Measurements from ENCODE around the gene PSMD13. TPM values are rescaled to one million over a fixed set of nuclear protein-coding genes. Genes with fewer than 3 reads are reported as not detected.

The PSMD13 gene
- total and polyA plus RNA-seq, 2 of the 13 experiments (the other 11 are each of a cell fraction or from before 2014, with no cell fraction given), result 83.0 to 117 TPM

GRCh38 chr11:221539-221938 is 15.2 kb upstream of the PSMD13 start:
- ATAC-seq (no peak), DNase-seq (ENCODE audit: low spot score) (no peak), FAIRE-seq (no peak)
- H4K20me1 ChIP-seq (ENCODE audit: insufficient read depth, low read length), result no peaks in the 10 kb centered on the region
- no peaks in the 10 kb centered on the region for H3K79me2 ChIP-seq (ENCODE audit: insufficient read depth, low read length)
- H3K4me1 ChIP-seq (ENCODE audit: insufficient read depth, low read length), result peaks cover 11% of the 10 kb centered on the region
- POLR2A ChIA-PET, result no interaction called here
- H3K9me3 ChIP-seq (ENCODE audit: low read length), result no peaks in the 10 kb centered on the region
- BruUV-seq (replicated peaks), result no TSS peak
- H3K36me3 ChIP-seq (replicated peaks in 1 of 2; ENCODE audit: control insufficient read depth in 1 of 2, insufficient read depth in 2 of 2, low read length in 2 of 2), result peaks cover 3 to 12% of the 10 kb centered on the region in 2 experiments; a peak in 3 of 5 replicates
- no peak overlapping the region for H3K9ac ChIP-seq (ENCODE audit: insufficient read depth, low read depth, low read length)
- H3K27ac ChIP-seq (ENCODE audit: extremely low read length, insufficient read depth, low read length), result no peak overlapping the region
- CTCF ChIA-PET (ENCODE audit: low intra/inter-chr PET ratio, low total read pairs), result no interaction called here
- in situ Hi-C loops (cut with HindIII; ENCODE audit: extremely low pct_ligation_motif_present, low pct_unique_long_range_greater_than_20kb), result no loop called here
- no peak overlapping the region for H2AFZ ChIP-seq (ENCODE audit: low read length)
- H3K4me2 ChIP-seq (ENCODE audit: low read depth, low read length), result no peak overlapping the region
- no peak overlapping the region for H3K4me3 ChIP-seq (replicated peaks in 1 of 3; ENCODE audit: insufficient read depth in 1 of 3, low read depth in 2 of 3, low read length in 3 of 3)
- no peaks in the 10 kb centered on the region; a peak in 1 of 5 replicates for H3K27me3 ChIP-seq (ENCODE audit: control insufficient read depth in 1 of 2, insufficient read depth in 2 of 2, low read length in 2 of 2)
- intact Hi-C loops (cut with micrococcal nuclease; ENCODE audit: unreplicated experiment), result no loop called here
- 91% methylated on average over 7 of the region's 7 CpGs for WGBS (ENCODE audit: low lambda C conversion rate)
- TF ChIP-seq ZNF350 (CRISPR knock-in tag; IDR thresholded peaks at IDR 0.05; ENCODE audit: borderline replicate concordance, low read depth), result no peak
- no peak for TF ChIP-seq GZF1 (CRISPR knock-in tag; IDR thresholded peaks at IDR 0.05)
- TF ChIP-seq ZXDC (CRISPR knock-in tag; IDR thresholded peaks at IDR 0.05), result no peak
- TF ChIP-seq PBX3 (CRISPR knock-in tag; IDR thresholded peaks at IDR 0.05; ENCODE audit: borderline replicate concordance), result no peak
- TF ChIP-seq HDAC1 (CRISPR knock-in tag; IDR thresholded peaks at IDR 0.05), result no peak
- TF ChIP-seq ZNF362 (CRISPR knock-in tag; IDR thresholded peaks at IDR 0.05; ENCODE audit: borderline replicate concordance), result no peak
- TF ChIP-seq EEA1 (CRISPR knock-in tag; IDR thresholded peaks at IDR 0.05; ENCODE audit: borderline replicate concordance), result no peak
- no peak for TF ChIP-seq ZNF550 (CRISPR knock-in tag; IDR thresholded peaks at IDR 0.05; ENCODE audit: borderline replicate concordance)
- TF ChIP-seq GPBP1L1 (CRISPR knock-in tag; IDR thresholded peaks at IDR 0.05), result no peak
- TF ChIP-seq FOSL2 (CRISPR knock-in tag; IDR thresholded peaks at IDR 0.05), result no peak
- no peak for TF ChIP-seq KLF16 (CRISPR knock-in tag; IDR thresholded peaks at IDR 0.05)
- TF ChIP-seq ZNF552 (CRISPR knock-in tag; IDR thresholded peaks at IDR 0.05; ENCODE audit: borderline replicate concordance), result no peak
- no peak for TF ChIP-seq KDM4B (CRISPR knock-in tag; IDR thresholded peaks at IDR 0.05)
- TF ChIP-seq PATZ1 (CRISPR knock-in tag; IDR thresholded peaks at IDR 0.05), result no peak
- TF ChIP-seq ZFP36L1 (CRISPR knock-in tag; IDR thresholded peaks at IDR 0.05), result no peak
- no peak for TF ChIP-seq ZNF780A (CRISPR knock-in tag; IDR thresholded peaks at IDR 0.05)
- TF ChIP-seq POLR2AphosphoS5 (IDR thresholded peaks at IDR 0.05; ENCODE audit: low read depth, low read length), result no peak

All from HepG2 (cell line).